ENCODE results near the gene TTLL12.

DNA sequence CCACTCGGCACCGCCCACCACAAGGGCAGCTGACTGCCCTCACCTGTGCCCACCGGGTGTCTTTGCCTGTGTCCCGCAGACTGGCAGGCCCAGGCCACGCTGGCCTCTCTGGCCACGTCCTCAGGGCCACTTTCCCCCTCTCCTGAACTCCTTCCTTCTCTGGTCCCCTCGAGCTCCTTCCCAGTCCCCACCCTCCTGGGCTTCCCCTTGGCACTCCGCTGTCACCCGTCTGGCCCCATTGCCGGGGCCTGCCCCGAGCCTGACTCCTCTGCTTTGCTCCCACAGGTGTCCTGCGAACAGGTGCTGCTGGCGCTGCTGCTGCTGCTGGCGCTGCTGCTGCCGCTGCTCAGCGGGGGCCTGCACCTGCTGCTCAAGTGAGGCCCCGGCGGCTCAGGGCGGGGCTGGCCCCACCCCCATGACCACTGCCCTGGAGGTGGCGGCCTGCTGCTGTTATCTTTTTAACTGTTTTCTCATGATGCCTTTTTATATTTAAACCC, 58.0 kb downstream of the TTLL12 start:
- TF ChIP-seq, protein P1, sequence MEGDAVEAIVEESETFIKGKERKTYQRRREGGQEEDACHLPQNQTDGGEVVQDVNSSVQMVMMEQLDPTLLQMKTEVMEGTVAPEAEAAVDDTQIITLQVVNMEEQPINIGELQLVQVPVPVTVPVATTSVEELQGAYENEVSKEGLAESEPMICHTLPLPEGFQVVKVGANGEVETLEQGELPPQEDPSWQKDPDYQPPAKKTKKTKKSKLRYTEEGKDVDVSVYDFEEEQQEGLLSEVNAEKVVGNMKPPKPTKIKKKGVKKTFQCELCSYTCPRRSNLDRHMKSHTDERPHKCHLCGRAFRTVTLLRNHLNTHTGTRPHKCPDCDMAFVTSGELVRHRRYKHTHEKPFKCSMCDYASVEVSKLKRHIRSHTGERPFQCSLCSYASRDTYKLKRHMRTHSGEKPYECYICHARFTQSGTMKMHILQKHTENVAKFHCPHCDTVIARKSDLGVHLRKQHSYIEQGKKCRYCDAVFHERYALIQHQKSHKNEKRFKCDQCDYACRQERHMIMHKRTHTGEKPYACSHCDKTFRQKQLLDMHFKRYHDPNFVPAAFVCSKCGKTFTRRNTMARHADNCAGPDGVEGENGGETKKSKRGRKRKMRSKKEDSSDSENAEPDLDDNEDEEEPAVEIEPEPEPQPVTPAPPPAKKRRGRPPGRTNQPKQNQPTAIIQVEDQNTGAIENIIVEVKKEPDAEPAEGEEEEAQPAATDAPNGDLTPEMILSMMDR (IDR thresholded peaks at IDR 0.05) = no peak
- no peak for TF ChIP-seq ZFX (IDR thresholded peaks at IDR 0.05; ENCODE audit: borderline replicate concordance)

All from 22Rv1 (cell line).